Astrocyte (in vitro differentiated cells and primary cell): ENCODE data around the gene NME9.

ENCODE experiments used
- EZH2 ChIP-seq: IDR thresholded peaks from 2 replicates; pipeline ENCODE4 v1.6.1; 2012; ENCODE audit warnings: mild to moderate bottlenecking, low read length, inconsistent platforms; ENCODE audit not compliant: insufficient read depth
- TF ChIP-seq, protein P1 (sequence below): IDR thresholded peaks from 2 replicates; pipeline ENCODE4 v1.5.1; 2011; ENCODE audit warnings: low read depth, mild to moderate bottlenecking, inconsistent platforms, low read length, moderate library complexity; ENCODE audit not compliant: insufficient read depth

DNA sequence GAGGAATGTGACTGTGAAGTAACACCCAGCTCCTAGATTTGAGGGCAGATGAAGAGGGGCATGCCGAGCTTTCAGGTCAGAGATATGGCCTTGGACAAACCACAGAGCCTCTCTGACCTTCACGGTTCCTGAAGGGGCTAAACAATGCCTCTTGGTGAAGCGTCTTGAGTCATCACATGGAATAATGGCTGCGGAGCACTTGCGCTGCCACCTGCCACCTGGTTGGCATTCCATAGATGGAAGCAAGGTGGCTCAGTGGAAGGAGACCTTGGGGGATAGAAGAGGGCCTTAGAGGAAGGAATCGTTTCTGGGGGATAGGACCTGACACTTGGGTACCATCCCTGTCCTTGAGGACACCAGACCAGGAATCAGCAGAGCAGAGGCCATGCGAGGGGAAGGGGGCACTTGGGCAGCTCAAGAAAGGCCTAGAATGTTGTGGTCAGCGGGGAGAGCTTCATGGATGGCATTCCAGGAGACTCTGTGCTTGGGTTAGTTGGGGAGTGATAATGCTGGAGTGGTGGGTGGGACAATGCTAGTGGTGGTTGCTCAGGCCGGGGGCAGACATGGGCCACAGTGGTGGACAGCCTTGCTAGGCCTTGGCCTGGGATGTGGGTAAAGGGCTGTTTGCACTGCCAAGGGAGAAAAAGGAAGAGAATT, 31.3 kb upstream of the NME9 start:
- TF ChIP-seq, protein P1, sequence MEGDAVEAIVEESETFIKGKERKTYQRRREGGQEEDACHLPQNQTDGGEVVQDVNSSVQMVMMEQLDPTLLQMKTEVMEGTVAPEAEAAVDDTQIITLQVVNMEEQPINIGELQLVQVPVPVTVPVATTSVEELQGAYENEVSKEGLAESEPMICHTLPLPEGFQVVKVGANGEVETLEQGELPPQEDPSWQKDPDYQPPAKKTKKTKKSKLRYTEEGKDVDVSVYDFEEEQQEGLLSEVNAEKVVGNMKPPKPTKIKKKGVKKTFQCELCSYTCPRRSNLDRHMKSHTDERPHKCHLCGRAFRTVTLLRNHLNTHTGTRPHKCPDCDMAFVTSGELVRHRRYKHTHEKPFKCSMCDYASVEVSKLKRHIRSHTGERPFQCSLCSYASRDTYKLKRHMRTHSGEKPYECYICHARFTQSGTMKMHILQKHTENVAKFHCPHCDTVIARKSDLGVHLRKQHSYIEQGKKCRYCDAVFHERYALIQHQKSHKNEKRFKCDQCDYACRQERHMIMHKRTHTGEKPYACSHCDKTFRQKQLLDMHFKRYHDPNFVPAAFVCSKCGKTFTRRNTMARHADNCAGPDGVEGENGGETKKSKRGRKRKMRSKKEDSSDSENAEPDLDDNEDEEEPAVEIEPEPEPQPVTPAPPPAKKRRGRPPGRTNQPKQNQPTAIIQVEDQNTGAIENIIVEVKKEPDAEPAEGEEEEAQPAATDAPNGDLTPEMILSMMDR = no peak
- no peak for TF ChIP-seq EZH2
